HepG2 (cell line): ENCODE data around the gene BSG. TPM values are rescaled to one million over a fixed set of nuclear protein-coding genes. Genes with fewer than 3 reads are reported as not detected.

Experiments
- ELF1 ChIP-seq: sonication (generic); formaldehyde crosslinking; IDR thresholded peaks from 2 replicates; pipeline ENCODE4 v1.4.0; 2020; ENCODE audit warnings: missing genetic modification reagents
- ETV5 ChIP-seq: IDR thresholded peaks from 2 replicates; pipeline ENCODE4 v1.6.1; 2018; ENCODE audit warnings: missing biosample characterization, missing genetic modification reagents, inconsistent platforms, borderline replicate concordance
- HDAC1 ChIP-seq: sonication (generic); formaldehyde crosslinking; IDR thresholded peaks from 2 replicates; pipeline ENCODE4 v1.5.1; 2020; ENCODE audit warnings: mild to moderate bottlenecking, missing genetic modification reagents
- MEIS2 ChIP-seq: sonication (generic); formaldehyde crosslinking; IDR thresholded peaks from 2 replicates; pipeline ENCODE4 v1.9.0; 2021; ENCODE audit warnings: mild to moderate bottlenecking, missing genetic modification reagents
- SNAPC2 ChIP-seq: sonication (generic); formaldehyde crosslinking; IDR thresholded peaks from 2 replicates; pipeline ENCODE4 v1.8.1; 2022; ENCODE audit warnings: mild to moderate bottlenecking, missing genetic modification reagents
- TP53 ChIP-seq: sonication (generic); formaldehyde crosslinking; conservative IDR thresholded peaks from 2 replicates; pipeline ENCODE4 v1.4.0; 2020; ENCODE audit warnings: missing genetic modification reagents
- ZNF282 ChIP-seq: fragments of 450-650 bp; IDR thresholded peaks from 2 replicates; pipeline ENCODE4 v1.6.1; 2018; ENCODE audit not compliant: partially characterized antibody
- polyA plus RNA-seq, 8 experiments: library from polyadenylated mRNA; depleted of rRNA in 3 of 8; stranded (reverse) in 7 of 8; unstranded in 1 of 8; fragments of >200 nt; fragmentation: Illumina TruSeq in 4 of 8; extraction: Trizol in 4 of 8; gene quantifications; 2 replicates each; pipeline versions ENCODE4 v1.2.1 to v1.2.3, GENCODE V29; 2011 to 2016; ENCODE audit warnings: low read depth in 4 of 8, missing spikeins in 1 of 8, mixed read lengths in 1 of 8; ENCODE audit not compliant: insufficient read depth in 1 of 8
- total RNA-seq, 5 experiments: library from RNA; depleted of rRNA; stranded (reverse); fragments of >200 nt; fragmentation: Illumina TruSeq; extraction: Trizol; gene quantifications; 2 replicates each; pipeline ENCODE4 v1.2.3, GENCODE V29; 2016; ENCODE audit warnings: low read depth in 1 of 5
- TF ChIP-seq, protein P1 (sequence below): sonication (generic); formaldehyde crosslinking; IDR thresholded peaks from 2 replicates; pipeline ENCODE4 v1.5.0; 2020; ENCODE audit warnings: missing genetic modification reagents
- TF ChIP-seq, protein P2 (sequence below): IDR thresholded peaks from 2 replicates; pipeline ENCODE4 v1.6.1; 2018; ENCODE audit warnings: missing genetic modification reagents
- TF ChIP-seq, protein P3 (sequence below): sonication (generic); formaldehyde crosslinking; IDR thresholded peaks from 2 replicates; pipeline ENCODE4 v1.9.0; 2021; ENCODE audit warnings: mild to moderate bottlenecking, missing genetic modification reagents
- TF ChIP-seq, protein P4 (sequence below), 2 experiments: fragments of 450-650 bp in 1 of 2; sonication (generic) in 1 of 2; formaldehyde crosslinking in 1 of 2; IDR thresholded peaks; 2 replicates each; pipeline versions ENCODE4 v1.6.1 to v1.8.0; 2016 to 2022; ENCODE audit warnings: antibody characterized with exemption in 1 of 2, mild to moderate bottlenecking in 1 of 2, missing genetic modification reagents in 1 of 2

Gene BSG
- total and polyA plus RNA-seq, 2 of the 13 experiments (the other 11 are each of a cell fraction or from before 2014, with no cell fraction given), result 309 to 754 TPM

DNA sequence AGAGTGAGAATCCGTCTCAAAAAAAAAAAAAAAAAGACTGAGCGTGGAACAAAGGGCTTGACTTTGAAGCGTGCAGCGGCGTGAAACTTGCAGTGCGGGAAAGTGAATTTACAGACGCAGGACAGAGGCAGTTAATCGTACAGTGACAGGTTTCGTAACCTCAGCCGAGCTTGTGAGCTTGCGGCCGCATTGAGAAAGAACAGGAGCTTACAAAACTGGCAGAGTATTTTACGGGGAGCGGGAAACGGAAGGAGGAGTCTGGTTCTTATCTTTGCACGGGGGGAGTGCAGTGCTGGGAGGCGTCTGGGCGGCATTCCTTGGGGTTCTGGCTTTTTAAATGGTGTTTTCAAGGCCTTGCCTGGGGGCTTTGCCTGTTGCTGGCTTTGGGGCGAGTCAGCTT is 6.0 kb upstream of the BSG start (continued):
- TF ChIP-seq ETV5 (peak; percentile 31; the same call in 1 of the 2 replicates), HDAC1 (CRISPR knock-in tag) (no peak), MEIS2 (CRISPR knock-in tag) (0 out of 2 replicates have a peak, but pooled peaks have one; percentile 23), ELF1 (no peak), TP53 (CRISPR knock-in tag) (no peak), SNAPC2 (no peak), ZNF282 (no peak)
- TF ChIP-seq, protein P1, sequence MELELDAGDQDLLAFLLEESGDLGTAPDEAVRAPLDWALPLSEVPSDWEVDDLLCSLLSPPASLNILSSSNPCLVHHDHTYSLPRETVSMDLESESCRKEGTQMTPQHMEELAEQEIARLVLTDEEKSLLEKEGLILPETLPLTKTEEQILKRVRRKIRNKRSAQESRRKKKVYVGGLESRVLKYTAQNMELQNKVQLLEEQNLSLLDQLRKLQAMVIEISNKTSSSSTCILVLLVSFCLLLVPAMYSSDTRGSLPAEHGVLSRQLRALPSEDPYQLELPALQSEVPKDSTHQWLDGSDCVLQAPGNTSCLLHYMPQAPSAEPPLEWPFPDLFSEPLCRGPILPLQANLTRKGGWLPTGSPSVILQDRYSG, result no peak
- TF ChIP-seq, protein P2, sequence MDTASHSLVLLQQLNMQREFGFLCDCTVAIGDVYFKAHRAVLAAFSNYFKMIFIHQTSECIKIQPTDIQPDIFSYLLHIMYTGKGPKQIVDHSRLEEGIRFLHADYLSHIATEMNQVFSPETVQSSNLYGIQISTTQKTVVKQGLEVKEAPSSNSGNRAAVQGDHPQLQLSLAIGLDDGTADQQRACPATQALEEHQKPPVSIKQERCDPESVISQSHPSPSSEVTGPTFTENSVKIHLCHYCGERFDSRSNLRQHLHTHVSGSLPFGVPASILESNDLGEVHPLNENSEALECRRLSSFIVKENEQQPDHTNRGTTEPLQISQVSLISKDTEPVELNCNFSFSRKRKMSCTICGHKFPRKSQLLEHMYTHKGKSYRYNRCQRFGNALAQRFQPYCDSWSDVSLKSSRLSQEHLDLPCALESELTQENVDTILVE, result 0 out of 2 replicates have a peak, but pooled peaks have one; percentile 43
- TF ChIP-seq, protein P3, sequence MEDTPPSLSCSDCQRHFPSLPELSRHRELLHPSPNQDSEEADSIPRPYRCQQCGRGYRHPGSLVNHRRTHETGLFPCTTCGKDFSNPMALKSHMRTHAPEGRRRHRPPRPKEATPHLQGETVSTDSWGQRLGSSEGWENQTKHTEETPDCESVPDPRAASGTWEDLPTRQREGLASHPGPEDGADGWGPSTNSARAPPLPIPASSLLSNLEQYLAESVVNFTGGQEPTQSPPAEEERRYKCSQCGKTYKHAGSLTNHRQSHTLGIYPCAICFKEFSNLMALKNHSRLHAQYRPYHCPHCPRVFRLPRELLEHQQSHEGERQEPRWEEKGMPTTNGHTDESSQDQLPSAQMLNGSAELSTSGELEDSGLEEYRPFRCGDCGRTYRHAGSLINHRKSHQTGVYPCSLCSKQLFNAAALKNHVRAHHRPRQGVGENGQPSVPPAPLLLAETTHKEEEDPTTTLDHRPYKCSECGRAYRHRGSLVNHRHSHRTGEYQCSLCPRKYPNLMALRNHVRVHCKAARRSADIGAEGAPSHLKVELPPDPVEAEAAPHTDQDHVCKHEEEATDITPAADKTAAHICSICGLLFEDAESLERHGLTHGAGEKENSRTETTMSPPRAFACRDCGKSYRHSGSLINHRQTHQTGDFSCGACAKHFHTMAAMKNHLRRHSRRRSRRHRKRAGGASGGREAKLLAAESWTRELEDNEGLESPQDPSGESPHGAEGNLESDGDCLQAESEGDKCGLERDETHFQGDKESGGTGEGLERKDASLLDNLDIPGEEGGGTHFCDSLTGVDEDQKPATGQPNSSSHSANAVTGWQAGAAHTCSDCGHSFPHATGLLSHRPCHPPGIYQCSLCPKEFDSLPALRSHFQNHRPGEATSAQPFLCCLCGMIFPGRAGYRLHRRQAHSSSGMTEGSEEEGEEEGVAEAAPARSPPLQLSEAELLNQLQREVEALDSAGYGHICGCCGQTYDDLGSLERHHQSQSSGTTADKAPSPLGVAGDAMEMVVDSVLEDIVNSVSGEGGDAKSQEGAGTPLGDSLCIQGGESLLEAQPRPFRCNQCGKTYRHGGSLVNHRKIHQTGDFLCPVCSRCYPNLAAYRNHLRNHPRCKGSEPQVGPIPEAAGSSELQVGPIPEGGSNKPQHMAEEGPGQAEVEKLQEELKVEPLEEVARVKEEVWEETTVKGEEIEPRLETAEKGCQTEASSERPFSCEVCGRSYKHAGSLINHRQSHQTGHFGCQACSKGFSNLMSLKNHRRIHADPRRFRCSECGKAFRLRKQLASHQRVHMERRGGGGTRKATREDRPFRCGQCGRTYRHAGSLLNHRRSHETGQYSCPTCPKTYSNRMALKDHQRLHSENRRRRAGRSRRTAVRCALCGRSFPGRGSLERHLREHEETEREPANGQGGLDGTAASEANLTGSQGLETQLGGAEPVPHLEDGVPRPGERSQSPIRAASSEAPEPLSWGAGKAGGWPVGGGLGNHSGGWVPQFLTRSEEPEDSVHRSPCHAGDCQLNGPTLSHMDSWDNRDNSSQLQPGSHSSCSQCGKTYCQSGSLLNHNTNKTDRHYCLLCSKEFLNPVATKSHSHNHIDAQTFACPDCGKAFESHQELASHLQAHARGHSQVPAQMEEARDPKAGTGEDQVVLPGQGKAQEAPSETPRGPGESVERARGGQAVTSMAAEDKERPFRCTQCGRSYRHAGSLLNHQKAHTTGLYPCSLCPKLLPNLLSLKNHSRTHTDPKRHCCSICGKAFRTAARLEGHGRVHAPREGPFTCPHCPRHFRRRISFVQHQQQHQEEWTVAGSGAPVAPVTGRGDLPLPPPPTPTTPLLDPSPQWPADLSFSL (CRISPR knock-in tag), result no peak
- TF ChIP-seq, protein P4, sequence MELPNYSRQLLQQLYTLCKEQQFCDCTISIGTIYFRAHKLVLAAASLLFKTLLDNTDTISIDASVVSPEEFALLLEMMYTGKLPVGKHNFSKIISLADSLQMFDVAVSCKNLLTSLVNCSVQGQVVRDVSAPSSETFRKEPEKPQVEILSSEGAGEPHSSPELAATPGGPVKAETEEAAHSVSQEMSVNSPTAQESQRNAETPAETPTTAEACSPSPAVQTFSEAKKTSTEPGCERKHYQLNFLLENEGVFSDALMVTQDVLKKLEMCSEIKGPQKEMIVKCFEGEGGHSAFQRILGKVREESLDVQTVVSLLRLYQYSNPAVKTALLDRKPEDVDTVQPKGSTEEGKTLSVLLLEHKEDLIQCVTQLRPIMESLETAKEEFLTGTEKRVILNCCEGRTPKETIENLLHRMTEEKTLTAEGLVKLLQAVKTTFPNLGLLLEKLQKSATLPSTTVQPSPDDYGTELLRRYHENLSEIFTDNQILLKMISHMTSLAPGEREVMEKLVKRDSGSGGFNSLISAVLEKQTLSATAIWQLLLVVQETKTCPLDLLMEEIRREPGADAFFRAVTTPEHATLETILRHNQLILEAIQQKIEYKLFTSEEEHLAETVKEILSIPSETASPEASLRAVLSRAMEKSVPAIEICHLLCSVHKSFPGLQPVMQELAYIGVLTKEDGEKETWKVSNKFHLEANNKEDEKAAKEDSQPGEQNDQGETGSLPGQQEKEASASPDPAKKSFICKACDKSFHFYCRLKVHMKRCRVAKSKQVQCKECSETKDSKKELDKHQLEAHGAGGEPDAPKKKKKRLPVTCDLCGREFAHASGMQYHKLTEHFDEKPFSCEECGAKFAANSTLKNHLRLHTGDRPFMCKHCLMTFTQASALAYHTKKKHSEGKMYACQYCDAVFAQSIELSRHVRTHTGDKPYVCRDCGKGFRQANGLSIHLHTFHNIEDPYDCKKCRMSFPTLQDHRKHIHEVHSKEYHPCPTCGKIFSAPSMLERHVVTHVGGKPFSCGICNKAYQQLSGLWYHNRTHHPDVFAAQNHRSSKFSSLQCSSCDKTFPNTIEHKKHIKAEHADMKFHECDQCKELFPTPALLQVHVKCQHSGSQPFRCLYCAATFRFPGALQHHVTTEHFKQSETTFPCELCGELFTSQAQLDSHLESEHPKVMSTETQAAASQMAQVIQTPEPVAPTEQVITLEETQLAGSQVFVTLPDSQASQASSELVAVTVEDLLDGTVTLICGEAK (IDR thresholded peaks at IDR 0.05), result no peak
- TF ChIP-seq, protein P4 (CRISPR knock-in tag; IDR thresholded peaks at IDR 0.05), result no peak
